GM19193 (cell line): Measurements from ENCODE around the gene KIF3A.

Experiments
- POLR2A ChIP-seq: IDR thresholded peaks from 4 replicates; pipeline ENCODE4 v1.6.1; 2011; ENCODE audit not compliant: insufficient read depth, insufficient read length; ENCODE audit errors: extremely low read depth

Gene KIF3A

DNA sequence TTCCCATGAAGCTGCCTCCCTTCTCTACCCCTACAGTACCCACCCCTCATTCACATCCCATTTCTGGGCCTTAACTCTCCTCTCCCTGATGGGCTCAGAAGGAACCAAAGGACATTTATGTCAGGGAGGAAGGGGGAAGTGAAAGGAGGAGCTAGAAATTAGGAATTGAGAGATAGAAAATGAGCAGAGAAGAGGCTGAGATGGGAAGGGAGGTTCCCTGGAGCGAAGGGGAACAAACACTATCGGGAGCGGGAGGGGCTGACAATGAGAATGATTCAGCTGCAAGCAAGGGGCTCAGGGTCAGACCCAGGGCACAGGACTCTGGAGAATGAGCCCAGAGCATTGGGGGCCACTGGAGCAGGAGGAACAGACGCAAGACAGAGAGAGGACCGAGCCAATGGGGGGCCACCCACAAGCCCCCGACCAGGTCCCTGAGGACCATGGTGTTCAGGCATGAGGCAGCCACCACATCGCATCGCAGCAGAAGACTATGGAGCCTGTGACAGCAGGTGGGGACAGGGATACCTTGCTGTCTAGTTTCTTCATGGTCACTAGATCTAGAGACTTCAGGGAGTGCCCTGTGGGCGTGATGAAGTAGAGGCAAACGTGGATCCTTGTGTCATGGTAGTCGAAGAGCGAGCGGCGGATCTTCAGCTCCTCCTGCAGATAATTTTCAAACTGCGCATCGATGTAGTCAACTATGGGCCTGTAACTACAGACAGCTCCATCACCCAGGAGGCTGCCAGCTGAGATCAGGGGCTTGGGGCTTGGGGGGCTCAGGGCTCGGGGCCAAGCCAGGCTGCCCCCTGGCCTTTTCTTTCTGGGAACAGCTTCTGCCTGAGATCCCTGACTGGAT, 26.1 kb upstream of the KIF3A start:
- TF ChIP-seq POLR2A: no peak

DNA sequence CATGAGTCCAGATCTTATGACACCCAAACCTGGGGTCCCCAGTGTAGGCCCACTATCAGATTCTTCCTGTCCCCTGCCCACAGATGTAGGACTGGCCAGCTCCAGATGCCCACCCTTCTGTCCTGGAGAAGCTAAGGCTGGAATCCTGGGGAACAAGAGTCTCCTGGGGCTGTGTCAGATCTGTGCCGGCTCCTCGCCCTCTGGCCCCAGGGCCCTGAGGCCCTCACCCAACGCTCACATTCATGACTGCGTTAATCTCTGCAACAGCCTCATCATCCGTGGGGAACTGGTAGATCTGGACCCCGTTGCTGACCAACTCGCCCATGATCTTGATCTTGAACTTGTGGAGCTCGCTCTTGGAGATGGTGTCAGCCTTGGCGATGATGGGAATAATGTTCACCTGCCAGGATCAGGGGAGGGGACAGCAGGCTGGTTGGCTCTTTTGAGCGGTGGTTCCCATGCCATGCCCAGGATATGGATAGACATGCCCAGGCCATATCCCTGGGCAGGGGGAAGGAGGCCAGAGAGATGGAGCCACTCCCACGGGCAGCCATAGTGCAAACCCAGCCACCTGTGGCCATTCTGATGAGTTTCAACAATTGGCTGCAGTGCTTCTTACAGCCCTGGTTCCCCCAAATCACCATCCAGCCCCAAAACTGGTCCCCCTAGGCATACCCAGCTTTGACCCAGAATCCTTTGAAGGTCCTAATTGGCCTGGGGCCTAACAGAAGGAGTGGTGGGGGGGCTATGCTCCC, 25.1 kb upstream of the KIF3A start:
- no peak for TF ChIP-seq POLR2A

DNA sequence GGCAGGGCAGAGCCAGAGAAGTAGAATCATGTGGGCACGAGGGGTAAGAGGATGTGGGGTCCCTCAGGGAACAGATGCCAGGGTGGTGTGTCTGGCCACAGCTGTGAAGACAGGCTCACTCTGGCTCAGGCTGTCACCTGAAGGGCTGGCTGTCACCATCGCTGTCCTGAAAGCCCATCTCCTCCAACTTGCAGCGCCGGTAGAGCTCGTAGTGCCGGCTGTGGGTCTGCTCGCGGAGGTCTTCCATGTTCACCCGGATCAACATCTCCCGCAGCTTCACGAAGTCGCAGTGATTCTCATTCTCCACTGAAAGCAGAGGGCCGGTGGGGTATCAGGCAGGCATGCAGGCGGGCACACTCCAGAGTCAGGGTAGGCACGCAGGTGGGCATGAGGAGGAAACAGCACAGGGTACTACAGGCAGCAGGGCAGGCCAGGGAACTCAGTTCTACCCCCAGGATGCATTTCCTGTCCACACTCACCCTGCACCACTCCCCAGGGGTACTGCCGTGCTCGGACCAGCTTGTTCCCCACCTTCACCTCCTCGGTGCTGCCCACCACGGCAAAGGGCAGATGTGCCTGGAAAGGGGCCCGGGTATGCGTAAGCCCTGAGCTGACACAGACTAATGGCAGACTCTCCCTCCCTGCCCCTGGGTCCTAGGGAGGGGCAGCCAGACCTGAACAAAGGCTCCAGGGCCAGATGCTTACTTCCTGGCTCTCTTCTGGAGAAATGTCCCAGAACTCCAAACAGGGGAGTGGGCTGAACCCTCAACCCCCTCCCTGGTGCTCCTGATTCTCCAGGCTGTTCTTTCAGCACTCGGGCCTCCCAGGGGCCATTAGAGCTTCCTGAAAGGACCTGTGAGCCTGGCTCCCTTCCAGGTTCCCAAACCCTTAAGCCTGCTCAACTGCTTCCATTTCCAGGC, 24.2 kb upstream of the KIF3A start:
- no peak for TF ChIP-seq POLR2A

DNA sequence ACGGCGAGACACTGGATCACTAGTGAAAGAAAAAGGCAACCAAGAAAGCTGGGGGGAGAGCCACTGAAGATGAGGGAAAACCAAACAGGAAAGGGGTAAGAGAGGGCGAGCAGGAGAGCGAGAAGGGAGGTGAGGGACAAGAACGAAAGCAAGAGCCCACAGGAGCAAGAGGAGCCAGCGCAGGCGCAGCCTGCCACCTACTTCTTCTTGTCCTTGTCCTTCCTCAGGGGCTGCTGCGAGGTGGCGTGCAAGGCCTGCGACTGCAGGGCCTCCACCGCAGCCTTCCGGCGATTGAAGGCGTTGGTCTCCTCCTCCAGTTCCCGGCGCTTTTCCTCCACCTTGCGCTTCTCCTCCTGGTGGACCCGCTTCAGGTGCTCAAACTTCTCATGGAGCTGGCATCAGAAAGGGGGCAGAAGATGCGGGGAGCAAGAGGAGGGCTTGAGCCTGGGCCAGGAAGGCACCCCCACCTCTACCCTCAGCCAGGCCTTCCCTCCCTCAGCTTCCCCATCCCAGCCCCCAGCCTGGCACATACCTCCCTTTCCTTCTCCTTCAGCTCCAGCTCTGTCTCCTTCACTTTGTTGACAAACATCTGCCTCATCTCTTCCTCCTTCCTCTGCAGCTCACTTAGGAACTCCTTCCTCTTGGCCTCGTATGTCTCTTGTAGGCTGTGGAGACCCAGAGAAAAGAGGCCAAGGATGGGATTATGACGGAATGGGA, 23.4 kb upstream of the KIF3A start:
- no peak for TF ChIP-seq POLR2A

DNA sequence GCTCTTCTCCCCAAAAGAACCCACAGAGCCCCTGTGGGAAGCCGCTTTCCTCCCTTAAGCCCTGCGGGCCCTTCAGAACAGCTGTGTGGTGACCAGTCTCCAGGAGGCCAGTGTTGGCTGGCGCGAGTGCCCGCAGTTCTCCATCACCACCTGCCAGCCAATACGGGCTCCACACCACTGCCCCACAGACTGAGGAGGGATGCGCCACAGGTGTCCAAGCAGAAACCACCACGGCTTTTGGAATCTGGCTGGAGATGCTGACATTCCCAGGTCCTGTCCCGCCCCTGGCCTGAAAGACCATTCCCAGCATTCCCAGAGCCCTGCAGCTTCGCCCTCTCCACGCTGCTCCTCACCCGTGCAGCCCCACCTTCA, 22.7 kb upstream of the KIF3A start:
- no peak for TF ChIP-seq POLR2A

DNA sequence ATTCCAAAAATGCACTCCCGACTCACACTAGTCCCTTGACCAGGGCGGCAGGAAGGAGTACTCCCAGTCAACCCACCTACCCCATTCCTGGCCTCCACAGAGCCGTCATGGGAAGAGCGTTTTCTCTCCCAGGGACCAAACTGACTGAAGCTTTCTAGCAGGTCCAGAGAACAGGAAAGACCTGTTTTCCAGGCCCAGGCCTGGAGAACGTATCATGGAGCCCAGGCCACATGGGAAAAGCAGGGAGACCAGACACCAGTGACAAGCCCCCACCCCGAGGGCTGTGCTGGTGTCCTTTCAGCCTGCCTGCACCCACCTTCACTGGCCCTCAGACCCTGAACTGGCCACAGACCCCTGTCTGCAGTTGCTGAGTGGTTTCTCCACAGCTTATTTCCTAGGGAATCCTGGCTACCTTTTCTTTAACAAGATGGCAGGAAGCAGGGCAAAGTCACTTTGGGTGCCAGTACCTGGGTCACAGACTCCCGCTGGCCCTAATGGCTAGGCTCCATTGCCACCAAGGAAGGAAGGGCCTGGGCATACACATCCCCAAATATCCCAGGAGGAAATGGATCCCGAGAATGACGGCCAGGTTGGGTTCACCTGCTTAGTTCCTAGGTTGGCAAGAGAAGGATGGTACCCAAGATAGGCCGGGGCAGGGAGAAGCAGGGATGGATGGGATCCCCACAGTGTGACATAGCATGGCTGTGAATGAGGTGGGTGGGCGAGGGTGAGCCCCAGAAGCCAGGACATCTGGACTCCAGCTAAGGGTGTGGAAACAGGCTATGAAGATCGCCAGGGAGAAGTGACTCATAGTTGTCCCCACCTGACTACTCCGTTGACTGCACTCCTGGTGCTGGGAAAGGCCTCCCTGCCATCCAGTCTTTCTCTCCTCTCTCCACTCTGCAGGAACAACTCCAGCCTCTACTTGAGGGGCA, 22.0 kb upstream of the KIF3A start:
- no peak for TF ChIP-seq POLR2A

DNA sequence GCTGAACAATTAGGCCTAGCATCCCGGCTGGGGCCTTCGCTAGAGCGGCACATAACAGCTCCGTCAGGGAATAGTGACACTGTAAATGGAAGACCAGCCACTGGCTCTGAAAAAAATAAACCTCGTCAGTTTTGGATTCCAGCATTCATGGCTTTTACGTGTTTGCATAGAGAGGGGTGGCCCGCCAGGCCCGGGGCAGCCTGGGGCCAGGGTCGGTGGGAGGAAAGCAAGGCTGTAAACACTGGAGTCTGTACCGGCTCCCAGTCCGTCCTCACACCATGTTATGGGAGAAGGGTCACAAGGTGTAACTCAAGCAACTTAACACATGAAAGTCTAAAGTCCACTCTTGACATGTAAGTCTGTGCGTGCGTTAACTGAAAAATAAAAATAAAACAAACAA, 21.1 kb upstream of the KIF3A start:
- no peak for TF ChIP-seq POLR2A

DNA sequence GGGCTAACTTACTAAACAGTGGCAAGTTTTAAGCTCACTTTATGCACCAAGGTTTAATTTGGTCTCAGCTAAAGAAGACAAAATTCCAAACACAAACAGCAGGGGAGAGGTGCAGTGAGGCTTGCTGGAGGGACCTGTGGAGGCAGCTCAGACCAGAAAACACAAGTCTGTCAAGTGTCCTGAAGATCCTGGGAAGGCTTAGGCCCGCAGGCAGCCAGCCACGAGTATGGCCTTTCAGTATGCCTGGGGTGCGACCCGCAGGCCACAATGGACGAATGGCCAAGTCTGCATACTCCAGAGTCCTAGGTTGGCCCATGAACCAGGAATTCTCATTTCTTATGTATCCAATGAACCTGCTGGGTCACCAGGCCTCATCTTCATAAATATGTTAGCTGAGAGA, 19.2 kb upstream of the KIF3A start:
- no peak for TF ChIP-seq POLR2A

DNA sequence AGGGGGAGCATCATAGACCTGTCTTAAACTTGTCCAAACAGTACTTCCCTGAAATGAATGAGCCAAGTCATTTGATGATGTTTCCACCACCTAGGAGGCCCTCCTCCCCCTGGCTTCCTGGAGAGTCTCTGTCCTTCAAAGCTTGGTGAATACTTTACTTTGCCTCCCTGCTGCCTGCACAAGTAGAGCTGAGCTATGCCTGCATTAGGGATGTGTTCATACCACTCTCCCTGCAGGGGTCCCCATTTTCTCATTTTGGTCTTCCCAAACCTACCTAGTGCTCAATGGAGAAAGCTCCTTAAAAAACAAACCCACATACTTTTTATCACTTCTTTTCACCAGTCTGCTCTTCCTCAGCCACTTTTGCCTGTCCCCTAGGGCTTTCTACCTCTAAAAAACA, 17.6 kb upstream of the KIF3A start:
- no peak for TF ChIP-seq POLR2A

DNA sequence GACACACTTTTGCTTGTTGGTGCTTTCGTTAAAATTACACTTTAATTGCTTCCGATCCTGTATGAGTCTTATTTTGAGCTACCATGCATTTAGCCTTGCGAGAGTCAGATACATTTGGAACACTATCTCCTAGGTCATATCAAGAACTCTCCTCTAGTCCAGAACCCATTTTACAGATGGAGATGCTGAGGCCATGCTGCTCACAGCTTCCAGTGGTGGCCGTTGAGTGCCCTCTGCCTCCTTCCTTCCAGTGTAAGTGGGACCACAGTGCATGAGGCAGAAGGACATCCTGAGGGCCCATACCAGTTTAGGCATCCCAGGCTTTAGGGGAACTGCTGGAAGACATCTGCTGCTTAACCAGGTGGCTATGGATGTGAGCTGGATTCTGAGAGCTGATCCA, 16.8 kb upstream of the KIF3A start:
- TF ChIP-seq POLR2A: no peak

DNA sequence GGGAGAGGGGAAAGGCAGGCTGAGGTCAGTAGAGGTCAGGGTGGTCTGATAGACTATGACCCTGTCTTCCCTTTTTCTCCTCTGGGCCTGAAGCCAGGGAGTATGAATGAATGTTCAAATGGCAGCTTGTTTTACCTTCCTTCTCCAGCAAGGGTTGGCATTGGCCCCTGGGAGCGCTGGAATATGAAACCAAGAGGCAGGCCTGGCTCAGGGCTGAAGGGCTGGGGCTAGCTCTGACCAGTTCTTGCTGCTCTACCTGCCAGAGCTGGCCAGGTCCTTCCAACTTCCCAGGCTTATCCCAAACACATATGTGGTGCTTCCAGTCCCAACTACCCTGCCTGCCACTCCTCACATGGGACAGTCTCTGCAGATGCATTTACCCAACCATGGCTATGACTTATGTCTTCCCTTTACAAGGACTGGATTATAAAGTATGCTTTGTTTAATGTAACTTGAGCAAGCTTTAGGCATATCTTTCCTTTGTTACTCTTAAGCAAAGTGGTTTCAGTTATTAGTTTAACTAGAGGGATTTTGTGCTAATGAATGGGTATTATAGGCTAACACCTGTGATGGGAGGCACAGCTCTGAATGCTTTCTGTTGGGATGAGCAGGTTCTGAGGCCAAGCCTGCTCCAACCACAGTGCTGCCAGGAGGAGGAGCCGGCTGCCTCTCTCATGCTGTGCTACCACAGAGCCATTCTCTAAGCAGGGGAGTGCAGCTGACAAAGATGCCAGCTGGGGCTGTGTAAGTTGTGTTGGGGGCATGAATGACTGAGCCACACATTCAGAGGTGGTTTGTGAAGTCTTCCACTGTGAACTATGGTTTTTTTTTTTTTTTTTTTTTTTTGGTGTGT, 16.0 kb upstream of the KIF3A start:
- TF ChIP-seq POLR2A: no peak

DNA sequence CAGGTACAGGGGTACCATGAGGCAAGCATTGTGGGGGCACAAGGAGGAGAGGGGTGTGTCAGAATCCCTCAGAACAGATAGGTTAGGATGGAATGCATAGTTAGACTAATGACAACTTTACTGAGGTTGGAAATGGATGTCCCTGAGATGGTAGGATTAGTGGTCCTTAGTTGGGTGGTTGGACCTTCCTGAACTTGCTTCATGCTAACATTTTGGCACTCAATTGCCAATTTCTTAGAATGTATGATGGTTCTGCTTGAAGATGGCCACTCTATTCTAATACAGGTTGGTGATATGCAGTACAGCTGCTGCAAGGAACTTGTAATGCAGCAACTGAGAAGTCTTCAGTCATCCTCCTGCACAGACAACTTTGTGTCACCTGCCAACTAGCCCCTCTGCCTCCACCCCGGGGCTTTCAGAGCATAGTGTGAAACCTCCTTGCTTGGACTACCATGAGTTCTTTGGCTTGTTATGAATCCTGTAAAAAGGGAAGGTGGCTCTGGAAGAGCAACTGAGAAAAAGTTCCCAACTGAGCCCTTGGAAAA, 15.3 kb upstream of the KIF3A start:
- TF ChIP-seq POLR2A: no peak
